Mucosa of stomach (tissue), 1 donor: Measurements from ENCODE around the gene EFCAB12.

Source experiments
- H3K27me3 ChIP-seq: one replicate; pipeline ENCODE4 v1.7.0; 2013; ENCODE audit warnings: mild to moderate bottlenecking, low read length; ENCODE audit not compliant: control insufficient read depth, insufficient read depth
- H3K36me3 ChIP-seq: one replicate; pipeline ENCODE4 v1.7.0; 2013; ENCODE audit warnings: low read length; ENCODE audit not compliant: control insufficient read depth, insufficient read depth
- H3K4me1 ChIP-seq: one replicate; pipeline ENCODE4 v1.7.0; 2013; ENCODE audit warnings: mild to moderate bottlenecking, low read length; ENCODE audit not compliant: control insufficient read depth, insufficient read depth
- H3K4me3 ChIP-seq: one replicate; pipeline ENCODE4 v1.7.0; 2013; ENCODE audit warnings: low read length
- H3K9ac ChIP-seq: one replicate; pipeline ENCODE4 v1.7.0; 2013; ENCODE audit warnings: mild to moderate bottlenecking, low read length, moderate library complexity
- H3K9me3 ChIP-seq: one replicate; pipeline ENCODE4 v1.7.0; 2013; ENCODE audit warnings: mild to moderate bottlenecking, low read length, moderate library complexity; ENCODE audit not compliant: control insufficient read depth
- donor health status: Pancreatic carcinoma.

EFCAB12 gene

DNA sequence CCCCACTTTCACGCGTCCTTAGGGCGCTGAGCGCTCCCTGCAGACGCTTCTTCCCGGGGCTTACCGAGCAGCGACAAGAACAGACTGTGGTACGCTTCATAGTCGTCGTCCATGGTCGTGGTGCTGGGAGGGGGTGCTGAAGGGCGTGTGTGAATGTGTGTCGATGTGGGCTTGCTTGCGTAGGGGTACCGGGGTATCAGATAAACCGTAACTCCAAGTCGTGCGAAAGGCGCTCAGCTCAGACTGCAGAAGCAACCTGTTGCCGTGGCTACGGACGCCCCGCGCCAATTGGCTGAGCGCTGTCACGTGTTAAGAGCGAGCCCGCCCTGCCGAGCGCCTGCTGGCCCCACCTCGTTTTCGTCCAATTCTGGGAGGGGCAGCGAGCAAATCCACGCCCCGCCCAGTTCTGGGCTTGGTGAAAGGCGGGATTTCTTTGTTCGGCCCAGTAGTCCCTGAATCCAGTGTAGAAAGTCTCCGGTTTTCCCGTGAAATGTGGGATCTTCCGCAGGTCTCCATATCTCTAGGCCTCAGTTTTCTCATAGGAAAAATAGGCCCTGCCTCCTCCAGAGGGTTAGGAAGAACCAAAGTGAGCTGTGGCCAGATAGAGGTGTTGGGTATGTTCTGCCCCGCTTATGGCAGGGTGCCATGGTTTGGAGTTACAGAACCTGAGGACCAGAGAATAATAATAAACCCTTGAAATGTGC lies at the start of gene EFCAB12:
Gene EFCAB12, minus strand, starts transcription at position 261 of the 704 bp plus-strand sequence. Its CDS starts 148 bp downstream, at position 113.
- Histone ChIP-seq H3K9ac (peak within 1 kb of the TSS; percentile 45), H3K9me3 (no peaks in the 10 kb centered on the region), H3K4me3 (peak within 1 kb of the TSS; percentile 60), H3K27me3 (peaks cover 5% of the 10 kb centered on the region), H3K4me1 (peaks cover 33% of the 10 kb centered on the region), H3K36me3 (peaks cover 6% of the 10 kb centered on the region)

DNA sequence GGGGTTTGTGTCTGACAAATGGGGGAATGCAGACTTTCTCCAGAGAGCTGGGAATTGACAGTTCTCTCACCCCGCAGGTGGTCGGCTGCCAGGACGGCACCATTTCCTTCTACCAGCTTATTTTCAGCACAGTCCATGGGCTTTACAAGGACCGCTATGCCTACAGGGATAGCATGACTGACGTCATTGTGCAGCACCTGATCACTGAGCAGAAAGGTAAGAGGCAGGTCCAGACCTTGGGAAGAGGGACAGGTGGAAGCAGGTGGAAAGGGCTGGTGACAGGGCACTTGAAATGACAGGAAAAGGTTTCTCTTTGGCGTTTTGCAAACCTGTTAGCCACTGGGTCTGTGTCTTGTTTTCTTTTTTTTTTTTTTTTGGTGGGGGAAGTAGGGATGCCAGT lies 48.1 kb upstream of the EFCAB12 start:
- H3K4me1 ChIP-seq: no peaks in the 10 kb centered on the region
- H3K9me3 ChIP-seq: no peaks in the 10 kb centered on the region
- H3K9ac ChIP-seq: no peak overlapping the region
- peaks cover 6% of the 10 kb centered on the region for H3K36me3 ChIP-seq
- H3K4me3 ChIP-seq: no peak overlapping the region
- no peaks in the 10 kb centered on the region for H3K27me3 ChIP-seq

- Histone ChIP-seq H3K9me3 (no peaks in the 10 kb centered on the region), H3K27me3 (no peaks in the 10 kb centered on the region), H3K4me3 (no peak overlapping the region), H3K36me3 (peaks cover 9% of the 10 kb centered on the region), H3K9ac (no peak overlapping the region), H3K4me1 (no peaks in the 10 kb centered on the region)
Observed at GRCh38 chr3:129475863-129476262, 47.4 kb upstream of the EFCAB12 start.

- Histone ChIP-seq H3K27me3 (no peaks in the 10 kb centered on the region), H3K9ac (no peak overlapping the region), H3K4me3 (no peak overlapping the region), H3K4me1 (no peaks in the 10 kb centered on the region), H3K36me3 (peaks cover 6% of the 10 kb centered on the region), H3K9me3 (no peaks in the 10 kb centered on the region)
Observed at GRCh38 chr3:129474984-129475804, 46.8 kb upstream of the EFCAB12 start.

GRCh38 chr3:129473769-129474152 lies 45.3 kb upstream of the EFCAB12 start:
- Histone ChIP-seq H3K4me1 (peaks cover 11% of the 10 kb centered on the region), H3K36me3 (peaks cover 3% of the 10 kb centered on the region), H3K9me3 (no peaks in the 10 kb centered on the region), H3K27me3 (no peaks in the 10 kb centered on the region), H3K9ac (no peak overlapping the region), H3K4me3 (no peak overlapping the region)

GRCh38 chr3:129473067-129473768 lies 44.8 kb upstream of the EFCAB12 start:
- Histone ChIP-seq H3K27me3 (no peaks in the 10 kb centered on the region), H3K36me3 (peaks cover 3% of the 10 kb centered on the region), H3K4me3 (no peak overlapping the region), H3K9me3 (no peaks in the 10 kb centered on the region), H3K9ac (no peak overlapping the region), H3K4me1 (peaks cover 16% of the 10 kb centered on the region)

DNA sequence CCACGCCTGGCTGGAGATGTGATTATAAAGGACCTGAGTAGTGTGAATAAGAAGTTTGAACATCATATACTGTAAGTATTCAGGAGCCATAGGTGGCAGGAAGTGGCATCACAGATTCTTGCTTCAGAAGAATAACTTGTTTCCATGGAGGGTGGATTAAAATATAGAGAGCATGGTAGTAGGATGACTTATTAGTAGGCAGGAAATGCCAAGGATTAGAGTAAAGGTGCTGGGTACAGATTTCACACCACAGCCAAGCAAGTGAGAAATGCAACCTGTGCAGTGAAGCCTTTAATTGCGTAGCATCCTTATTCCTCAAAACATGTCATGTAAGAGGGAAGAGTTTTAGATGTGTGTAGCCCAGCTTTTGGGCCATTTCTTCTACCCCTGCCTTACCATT lies 42.4 kb upstream of the EFCAB12 start:
- H3K9me3 ChIP-seq: no peaks in the 10 kb centered on the region
- H3K36me3 ChIP-seq: peaks cover 3% of the 10 kb centered on the region
- H3K4me1 ChIP-seq: peaks cover 22% of the 10 kb centered on the region
- H3K4me3 ChIP-seq: no peak overlapping the region
- H3K27me3 ChIP-seq: no peaks in the 10 kb centered on the region
- H3K9ac ChIP-seq: no peak overlapping the region

DNA sequence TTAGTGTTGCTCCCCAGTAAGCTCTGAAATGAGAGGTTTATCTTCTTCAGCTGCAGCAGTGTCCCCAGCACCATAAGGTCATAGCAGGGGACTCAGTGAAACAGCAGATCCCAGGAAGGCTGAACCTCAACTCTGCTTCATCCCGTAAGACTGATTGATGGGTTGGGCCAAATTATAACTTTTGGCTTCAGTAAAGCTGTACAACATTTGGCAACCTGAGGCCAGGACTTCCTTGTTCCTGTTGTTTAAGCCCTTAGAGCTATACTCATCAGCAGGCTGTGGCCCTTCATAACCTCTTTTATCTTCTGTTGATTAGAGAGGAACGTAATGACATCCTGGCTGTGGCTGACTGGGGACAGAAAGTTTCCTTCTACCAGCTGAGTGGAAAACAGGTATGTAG lies 40.6 kb upstream of the EFCAB12 start:
- Histone ChIP-seq H3K4me1 (peaks cover 22% of the 10 kb centered on the region), H3K9ac (no peak overlapping the region), H3K4me3 (no peak overlapping the region), H3K36me3 (peaks cover 3% of the 10 kb centered on the region), H3K9me3 (no peaks in the 10 kb centered on the region), H3K27me3 (no peaks in the 10 kb centered on the region)

DNA sequence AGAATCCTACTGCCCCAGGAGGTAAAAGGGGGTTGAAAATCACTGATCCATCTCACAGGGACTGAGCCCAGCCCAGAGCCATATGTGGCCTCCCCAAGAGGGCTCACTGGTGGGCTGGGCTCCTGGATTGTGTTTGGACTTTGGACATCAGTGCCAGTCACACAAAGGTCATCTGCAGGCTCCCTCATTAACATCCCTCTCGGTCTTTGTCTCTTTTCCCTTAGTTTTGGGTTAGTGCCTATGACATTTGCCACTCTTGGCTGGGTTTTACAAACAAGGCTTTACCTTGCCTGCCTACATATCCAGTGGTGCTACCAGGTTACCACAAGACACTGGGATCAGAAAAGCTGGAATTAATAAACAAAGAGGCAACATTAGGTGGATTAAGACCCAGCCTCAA lies 39.5 kb upstream of the EFCAB12 start:
- H3K36me3 ChIP-seq: peaks cover 3% of the 10 kb centered on the region
- H3K9me3 ChIP-seq: no peaks in the 10 kb centered on the region
- H3K4me1 ChIP-seq: peaks cover 22% of the 10 kb centered on the region
- H3K4me3 ChIP-seq: no peak overlapping the region
- H3K27me3 ChIP-seq: no peaks in the 10 kb centered on the region
- H3K9ac ChIP-seq: no peak overlapping the region

- Histone ChIP-seq H3K4me1 (peaks cover 11% of the 10 kb centered on the region), H3K27me3 (no peaks in the 10 kb centered on the region), H3K9ac (no peak overlapping the region), H3K9me3 (no peaks in the 10 kb centered on the region), H3K4me3 (no peak overlapping the region), H3K36me3 (no peaks in the 10 kb centered on the region)
Observed at GRCh38 chr3:129463716-129464115, 35.3 kb upstream of the EFCAB12 start.

- H3K4me1 ChIP-seq: peaks cover 4% of the 10 kb centered on the region
- no peak overlapping the region for H3K4me3 ChIP-seq
- no peaks in the 10 kb centered on the region for H3K27me3 ChIP-seq
- H3K9me3 ChIP-seq: no peaks in the 10 kb centered on the region
- no peak overlapping the region for H3K9ac ChIP-seq
- H3K36me3 ChIP-seq: no peaks in the 10 kb centered on the region
Observed at GRCh38 chr3:129463094-129463493, 34.7 kb upstream of the EFCAB12 start.
